Measurements from ENCODE around the gene CTSZ. TPM values are rescaled to one million over a fixed set of nuclear protein-coding genes. Genes with fewer than 3 reads are reported as not detected.
A peak's percentile ranks its signal among the peaks of the same experiment; 100 is the strongest.
"Not testable (repeated sequence)": the region's sequence is repeated elsewhere in the genome, so short reads cannot be mapped to it uniquely, and the experiment has no call there.

CTSZ gene
- 250 and 566 TPM in 2 replicates for total RNA-seq

DNA sequence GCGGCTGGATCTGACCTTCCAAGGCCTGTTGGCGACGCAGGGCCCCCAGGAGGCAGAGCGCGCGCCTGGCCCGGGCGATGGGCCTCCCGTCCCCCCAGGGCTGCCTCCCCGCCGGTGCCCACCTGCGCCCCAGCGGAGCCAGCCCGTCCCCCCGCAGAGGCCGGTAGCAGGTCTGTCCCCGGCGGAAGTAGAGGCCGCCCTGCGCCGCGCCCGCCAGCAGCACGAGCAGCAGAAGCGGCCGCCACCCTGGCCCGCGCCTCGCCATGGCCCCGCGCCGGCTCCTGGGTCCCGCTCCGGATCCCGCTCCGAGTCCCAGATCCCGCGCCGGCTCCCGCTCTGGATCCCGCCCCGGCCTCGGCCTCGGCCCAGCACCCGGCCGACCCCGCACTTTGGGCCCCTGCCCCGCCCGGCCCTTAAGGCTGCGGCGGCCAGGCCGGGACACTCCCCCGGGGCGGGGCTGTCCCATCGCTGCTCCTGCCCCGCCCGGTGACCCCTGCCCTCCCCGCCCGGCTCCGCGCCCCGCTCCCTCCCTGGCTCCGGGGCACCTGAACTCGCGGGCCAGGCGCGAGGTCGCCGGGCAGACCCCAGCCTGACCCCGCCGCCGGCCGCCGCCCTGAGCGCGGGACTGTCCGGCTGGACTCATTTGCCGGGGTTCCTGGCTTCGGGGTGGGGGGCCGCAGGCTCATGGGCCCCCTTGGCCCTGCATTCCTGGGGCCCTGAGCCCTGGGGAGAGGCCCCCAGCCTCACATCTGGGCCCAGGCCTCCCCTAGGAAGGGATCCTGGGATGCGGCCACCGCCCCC is at the start of gene CTSZ:
Gene CTSZ (minus strand): TSS at position 391 of the 801 bp plus-strand sequence. CDS start 126 bp downstream, at position 265.
- DNase-seq, result peak; percentile 55

DNA sequence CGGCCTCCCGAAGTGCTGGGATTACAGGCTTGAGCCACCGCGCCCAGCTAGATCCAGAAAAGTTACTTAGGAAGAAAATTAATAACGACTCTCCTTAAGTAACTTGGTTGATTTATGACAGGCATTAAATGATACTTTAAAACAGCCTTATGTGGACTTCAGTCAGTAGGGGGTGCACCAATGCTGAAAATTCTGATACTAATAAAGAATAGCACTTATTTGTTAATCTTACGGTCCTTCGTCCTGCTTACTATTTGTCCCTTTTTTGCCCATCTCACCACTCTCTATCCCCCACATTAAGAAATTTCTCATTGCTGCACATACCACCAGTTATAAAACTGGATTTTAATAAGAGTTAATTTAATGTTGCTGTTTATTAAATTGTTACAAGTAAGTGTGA is 48.2 kb upstream of the CTSZ start:
- DNase-seq, result peak; percentile 65

DNA sequence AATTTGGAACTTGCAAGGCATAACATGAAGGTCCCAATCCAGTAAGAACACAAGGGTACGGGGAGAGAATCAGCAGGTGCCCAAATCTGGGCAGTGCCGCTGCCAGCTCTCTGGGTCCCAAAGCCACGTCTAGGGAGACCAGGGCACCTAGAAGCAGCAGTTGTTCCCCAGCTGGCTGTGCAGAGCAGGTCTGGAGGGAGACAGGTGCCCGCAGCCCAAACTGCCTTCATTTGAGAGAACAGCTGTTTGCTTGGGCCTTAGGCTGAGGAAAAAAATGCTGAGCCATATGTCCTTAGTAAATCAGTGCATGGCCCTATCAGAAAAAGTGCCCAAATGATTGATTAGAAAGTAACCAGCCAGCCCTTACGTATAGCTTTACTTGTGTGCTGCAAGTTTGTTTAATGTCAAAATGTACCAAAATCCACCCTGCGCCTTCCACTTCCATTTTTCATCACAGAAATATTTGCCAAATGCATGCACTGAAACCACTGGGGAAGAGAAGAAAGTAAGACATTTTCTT is 44.7 kb upstream of the CTSZ start:
- no peak for DNase-seq

DNA sequence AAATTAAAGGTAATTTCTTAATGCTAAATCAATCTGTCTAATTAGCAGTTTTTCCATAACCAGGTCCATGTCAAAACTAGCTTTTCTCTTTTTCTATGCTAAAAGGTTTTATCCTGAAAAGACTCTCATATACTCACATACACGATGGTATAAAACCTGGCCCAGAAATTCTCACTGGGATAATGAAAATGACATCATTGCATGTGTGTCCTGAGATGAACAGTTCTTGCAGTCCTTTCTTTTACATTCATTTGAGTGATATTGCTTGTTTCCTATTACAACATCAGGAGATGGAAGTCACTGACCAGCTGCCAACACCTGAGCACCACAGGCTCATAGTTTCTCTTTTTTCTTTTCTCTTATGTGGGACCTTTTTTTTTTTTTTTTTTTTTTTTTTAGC is 43.4 kb upstream of the CTSZ start:
- no peak for DNase-seq

DNA sequence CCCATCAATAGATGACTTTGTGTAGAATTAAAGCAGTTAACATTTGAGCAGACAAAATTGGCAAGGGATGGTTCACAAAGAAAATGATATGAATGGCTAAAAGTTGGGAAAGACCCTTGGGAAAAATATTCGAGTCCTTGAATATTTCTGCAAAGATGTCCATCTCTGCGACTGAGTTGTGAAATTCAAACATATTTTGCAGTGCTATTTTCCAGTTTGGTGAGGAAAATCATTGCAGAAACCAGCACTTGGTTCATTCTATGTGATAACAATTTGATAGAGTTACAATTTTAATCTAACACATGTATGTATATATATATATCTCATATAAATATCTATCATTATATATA is 41.6 kb upstream of the CTSZ start:
- DNase-seq, result no peak

DNA sequence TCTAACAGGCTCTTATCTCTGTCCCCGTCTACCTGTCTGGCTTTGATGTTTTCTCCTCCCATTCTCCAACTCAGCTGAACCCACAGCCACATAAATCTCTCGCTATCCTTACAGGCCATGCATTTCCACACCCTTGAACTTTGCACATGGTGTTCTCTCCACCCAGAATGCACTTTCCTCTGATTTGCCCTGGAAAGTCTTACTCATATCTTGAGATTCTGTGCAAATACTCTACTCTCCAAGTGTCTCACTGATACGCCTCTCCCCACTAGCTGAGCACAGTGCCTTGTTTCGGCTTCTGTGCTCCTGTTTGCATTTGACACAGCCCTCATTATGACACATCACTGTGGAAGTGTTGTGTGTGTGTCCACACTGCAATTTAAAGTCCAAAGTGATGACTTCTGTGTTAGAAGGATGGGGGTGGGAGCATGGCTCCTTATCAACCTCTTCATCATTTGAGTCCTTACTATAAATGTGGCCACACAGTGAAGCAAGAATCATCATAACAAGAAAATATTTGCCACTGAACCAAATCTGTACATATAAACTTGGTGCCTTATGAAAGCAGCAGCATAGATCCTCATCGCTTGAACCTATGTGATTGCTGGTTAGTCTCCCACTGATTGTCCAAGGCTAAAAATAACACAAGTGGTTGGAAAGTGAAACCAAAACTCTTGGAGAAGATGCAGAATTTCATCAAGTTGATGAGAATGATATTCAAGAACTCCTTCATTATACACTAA is 41.1 kb upstream of the CTSZ start:
- no peak for DNase-seq

DNA sequence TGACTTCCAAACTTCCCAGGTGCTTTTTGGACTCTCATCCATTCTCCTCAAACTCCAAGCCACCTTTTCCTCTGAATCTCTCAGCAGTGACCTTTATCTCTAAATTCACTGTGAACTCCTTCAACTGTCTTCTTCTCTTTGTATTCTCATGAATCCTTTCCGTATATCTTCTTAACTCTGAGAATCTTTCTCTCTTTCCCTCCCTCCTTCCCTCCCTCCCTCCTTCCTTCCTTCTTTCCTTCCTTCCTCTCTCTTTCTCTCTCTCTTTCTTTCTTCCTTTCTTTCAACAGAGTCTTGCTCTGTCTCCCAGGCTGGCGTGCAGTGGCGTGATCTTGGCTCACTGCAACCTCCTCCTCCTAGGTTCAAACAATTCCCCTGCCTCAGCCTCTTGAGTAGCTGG is 39.8 kb upstream of the CTSZ start:
- no peak for DNase-seq

DNA sequence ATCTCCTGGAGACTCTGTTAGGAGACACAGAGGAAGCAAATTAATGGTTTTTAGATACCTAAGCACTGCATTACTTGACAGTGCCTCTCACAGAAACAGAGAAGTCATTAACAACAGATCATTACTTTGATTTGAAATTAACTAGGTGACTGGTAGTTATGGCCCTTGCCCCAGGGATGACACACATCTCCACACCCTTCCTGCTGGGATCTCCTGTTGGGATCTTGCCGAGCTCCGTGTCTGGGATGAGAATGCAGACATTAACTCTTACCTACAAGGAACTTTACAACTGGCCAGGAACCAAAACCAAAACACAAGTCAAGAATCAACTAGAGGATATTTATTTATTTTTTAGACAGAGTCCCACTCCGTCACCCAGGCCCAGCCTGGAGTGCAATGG is 37.7 kb upstream of the CTSZ start:
- no peak for DNase-seq

DNA sequence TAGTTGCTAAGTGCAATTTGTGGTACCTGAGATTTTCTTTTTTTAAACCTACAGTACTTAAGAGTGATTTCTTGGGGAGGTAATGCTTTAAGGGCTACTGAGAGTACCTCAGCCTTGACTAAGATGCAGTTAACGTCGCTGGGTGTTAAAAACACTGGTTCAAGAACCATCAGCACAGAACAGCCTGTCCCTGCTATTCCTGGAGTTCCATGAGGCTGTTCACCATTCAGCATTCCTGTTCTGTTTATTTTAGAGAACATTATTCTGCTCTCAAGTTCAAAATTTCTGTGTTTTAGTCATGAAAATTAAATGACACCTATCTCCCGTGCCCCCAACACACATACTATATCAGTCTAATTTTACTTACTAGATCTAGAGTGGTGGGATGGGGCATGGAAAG is 37.2 kb upstream of the CTSZ start:
- DNase-seq, result no peak

DNA sequence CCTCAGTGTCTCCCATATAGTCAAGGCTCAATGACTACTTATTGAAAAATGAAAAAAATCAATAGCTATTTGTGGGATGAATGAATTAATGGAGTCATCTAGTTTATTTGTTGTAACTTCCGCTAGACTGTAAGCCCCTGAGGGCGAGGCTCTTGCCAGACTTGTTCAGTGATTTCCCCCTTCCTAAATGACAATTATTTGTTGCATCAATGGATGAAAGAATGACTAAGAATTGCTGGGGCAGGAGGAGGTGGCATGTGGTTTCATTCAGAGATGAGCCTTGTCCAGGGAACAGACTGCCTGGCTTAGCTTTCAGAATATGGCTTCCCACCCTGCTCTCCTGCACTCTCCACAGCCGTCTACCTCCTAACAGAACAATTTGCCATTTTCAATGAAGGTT is 36.6 kb upstream of the CTSZ start:
- DNase-seq, result no peak

DNA sequence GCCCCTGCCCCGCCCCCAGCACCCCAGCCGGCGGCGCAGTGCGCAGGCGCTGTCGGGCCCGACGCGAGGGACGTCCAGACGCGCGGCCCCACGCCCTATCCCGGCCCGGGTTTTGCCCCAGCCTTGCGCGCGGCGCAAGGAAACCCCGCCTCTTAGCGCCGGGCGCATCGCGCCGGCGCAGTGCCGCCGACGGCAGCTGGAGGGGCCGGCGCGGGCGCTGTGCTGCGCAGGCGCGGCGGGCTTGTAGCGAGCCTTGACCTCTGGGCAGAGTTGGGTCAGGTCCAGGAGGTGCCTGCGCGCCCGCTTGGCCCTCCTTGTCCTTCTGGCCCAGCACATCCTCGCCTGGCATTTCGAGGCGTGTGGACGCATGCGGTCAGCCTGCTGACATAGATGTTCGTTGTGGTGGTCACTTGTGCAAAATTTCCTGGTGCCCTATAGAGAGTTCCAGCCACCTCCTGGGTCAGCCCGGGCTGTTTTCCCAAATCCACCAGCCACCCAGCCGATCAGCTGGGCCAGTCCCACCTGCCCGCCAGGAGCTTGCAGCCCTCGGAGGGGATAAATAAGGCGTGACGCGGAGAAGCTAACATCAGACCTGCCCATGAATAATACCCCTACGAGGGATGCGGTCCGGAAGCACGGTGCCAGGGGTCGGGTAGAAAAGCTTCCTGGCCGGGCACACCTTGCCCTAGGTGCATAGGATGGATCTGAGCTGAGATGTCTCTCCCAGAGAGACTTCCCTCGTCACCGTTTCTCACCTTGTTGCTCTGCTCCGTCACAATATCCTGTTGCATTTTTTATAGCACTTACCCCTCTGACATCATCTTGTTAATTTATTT is 36.0 kb upstream of the CTSZ start:
- DNase-seq, result peak; percentile 96

DNA sequence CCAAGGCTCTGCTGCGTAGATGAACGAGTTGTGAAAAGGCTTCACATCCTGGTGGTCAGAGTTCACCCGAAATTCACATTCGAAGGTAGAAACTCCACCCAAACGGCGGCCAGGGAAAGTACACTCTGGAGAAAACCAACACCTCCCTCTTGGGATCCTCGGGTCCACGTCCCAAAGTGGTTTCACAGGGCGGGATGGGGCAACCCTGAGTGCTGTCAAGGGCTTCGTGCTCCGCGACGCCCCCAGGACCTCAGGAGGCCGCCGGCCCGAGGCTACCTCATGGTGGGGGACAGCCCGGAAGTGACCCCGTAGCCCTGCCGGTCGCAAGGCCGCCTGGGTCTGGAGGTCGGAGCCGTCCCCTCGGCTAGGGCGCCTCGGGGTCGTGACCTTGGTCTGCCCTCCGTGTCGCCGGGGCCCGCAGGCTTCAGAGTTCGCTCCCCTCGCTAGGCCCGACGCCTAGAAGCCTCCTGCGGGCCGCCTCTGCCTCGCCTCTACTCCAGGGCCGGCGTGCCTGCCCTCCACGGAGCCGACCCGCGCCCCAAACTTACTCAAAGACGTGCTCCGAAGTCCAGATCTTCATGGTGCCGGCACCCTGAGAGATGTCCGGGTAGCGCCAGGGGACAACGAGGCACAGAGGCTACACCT is 35.2 kb upstream of the CTSZ start, which contains the start of gene PRELID3B:
Gene PRELID3B (minus strand): TSS at position 636 of the 645 bp plus-strand sequence. CDS start 56 bp downstream, at position 580.
- DNase-seq, result peak; percentile 40

DNA sequence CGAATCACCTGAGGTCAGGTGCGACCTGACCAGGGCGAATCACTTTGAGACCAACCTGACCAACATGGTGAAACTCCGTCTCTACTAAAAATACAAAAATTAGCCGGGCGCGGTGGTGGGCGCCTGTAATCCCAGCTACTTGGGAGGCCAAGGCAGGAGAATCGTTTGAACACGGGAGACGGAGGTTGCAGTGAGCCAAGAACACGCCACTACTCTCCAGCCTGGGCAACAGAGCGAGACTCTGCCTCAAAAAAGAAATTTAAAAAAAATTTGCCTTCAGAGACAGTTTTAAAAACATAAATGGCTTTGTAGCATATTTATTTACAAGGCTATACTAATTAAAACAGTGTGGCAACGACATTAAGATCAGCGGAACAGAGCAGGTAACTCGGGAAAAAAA is 34.4 kb upstream of the CTSZ start:
- DNase-seq, result not testable (repeated sequence)

DNA sequence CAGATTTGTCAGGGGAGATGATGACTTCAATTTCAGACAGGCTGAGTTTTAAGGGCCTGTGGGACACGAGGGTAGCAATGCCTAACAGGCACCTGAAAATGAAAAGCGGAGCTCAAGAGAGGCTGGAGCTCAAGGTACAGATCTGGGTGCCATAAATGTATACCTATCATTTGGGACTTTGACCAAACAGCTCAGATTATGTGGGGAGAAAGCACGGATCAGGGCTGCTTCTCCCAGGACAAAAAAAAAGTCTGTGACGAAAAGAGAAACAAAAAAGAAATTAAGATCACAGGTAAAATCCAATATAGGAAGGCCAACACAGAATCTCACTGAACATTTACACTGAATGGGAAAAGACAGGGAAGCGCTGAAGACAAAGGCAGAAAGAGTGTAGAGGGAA is 33.6 kb upstream of the CTSZ start:
- DNase-seq, result no peak

DNA sequence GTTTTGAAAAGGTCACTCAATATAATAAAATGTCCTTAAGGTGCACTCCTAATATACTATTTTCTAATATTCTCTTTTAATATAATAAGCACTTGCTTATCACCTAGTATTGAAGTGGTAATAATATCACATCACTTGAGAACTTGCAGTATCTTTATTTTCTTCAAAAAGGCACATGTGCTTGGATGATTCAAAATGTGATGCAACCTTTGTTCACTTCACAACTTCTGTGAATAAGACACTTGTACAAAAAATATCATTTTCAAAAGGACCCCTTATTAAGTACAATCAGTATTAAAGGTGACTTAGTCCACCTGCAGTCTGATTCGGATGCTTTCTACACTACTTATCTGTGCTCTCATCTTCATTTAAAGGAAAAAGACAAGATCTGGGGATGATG is 32.2 kb upstream of the CTSZ start:
- DNase-seq, result no peak

DNA sequence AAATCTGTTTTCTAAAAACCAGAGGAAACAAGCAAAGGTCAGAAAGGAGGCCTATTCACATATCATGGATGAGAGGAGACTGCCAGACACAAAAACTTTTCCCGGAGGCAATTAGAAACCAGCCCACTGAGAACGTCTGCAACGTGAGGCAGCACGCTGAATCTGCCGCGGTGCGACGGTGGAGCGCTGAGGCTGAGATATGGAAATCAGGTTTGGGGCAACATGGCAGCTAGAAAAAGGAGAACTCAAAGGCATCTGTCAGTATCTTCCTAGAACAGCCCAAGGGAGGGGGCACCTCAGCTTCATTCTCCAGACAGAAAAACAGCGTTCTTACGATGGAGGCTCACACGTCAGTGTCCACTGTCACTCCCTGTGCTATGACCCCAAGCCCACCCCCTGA is 30.3 kb upstream of the CTSZ start:
- no peak for DNase-seq

DNA sequence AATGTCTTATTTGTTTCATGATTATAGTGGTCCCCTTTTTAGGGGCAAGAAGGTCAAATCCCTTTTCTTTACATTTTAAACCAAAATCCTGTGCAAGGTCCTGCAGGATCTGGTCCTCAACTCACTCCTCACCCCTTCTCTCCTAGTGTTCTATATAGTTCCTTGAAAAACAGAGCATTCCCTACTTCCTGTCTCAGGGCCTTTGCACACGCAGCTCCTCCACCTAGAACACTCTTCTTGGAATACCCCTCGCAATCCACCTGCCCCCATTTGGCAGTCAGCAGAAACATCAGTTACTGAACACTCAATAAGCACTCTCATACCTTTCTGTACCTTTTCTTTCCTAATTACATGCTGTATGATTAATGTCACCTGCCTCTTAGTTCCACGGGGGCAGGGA is 28.3 kb upstream of the CTSZ start:
- DNase-seq, result no peak

DNA sequence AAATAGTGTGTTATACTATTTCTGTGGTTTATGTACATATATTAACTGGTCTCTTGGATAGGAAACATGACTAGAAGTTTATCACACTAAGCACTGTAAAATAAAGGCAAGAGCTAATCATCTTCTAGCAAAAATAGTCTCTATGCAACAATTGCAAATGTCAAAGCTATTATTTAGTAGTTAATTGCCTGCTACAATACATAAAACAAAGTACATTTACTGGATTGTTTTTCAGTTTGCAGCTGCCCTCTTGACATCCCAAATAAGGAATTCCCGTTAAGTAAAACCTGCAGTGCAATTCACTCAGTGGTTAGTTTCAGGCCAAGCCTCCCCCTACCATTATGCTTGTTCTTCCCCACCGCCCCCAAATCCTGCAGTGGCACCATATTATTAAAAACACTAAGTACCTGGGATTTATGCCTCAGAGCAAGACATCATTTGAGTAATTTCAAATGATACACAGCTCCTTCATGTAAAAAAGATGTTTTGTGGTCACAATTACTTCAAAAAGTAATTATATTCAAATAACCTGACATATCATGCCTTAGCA is 26.6 kb upstream of the CTSZ start:
- no peak for DNase-seq

DNA sequence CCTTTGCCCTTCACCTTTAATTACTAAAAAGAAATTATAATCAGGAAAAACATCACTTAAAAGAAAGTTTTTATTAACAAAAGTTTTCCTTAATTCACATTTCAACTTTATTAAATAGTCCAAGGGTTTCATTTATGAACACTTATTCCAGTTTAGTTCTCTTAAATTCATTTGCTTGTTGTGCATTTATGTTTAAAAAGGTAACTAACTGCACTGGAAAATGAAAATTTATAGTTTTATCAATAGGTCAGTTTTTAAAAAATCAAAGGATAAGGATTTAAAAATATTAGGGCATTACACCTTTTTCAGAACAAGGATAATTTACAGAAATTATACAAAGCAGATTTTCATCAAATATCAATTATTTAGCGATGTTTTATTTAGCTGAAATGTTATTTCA is 26.0 kb upstream of the CTSZ start:
- DNase-seq, result no peak

DNA sequence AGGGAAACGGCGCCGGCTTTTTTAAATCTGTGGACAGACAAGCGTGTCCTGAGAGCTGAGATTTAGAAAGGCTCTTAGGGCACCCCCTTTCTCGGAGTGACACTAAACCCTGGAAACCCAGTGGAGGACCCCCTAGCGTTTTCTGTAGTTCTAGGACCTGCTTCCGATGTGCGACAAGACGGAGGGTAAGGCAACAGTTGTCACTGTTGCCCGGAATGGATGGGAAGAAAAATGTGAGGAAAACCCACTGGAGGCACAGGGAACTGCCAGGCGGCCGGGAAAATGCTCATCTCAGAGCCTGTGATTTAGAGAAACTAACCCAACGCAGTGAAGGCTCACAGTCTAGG is 25.6 kb upstream of the CTSZ start:
- DNase-seq, result peak; percentile 60

DNA sequence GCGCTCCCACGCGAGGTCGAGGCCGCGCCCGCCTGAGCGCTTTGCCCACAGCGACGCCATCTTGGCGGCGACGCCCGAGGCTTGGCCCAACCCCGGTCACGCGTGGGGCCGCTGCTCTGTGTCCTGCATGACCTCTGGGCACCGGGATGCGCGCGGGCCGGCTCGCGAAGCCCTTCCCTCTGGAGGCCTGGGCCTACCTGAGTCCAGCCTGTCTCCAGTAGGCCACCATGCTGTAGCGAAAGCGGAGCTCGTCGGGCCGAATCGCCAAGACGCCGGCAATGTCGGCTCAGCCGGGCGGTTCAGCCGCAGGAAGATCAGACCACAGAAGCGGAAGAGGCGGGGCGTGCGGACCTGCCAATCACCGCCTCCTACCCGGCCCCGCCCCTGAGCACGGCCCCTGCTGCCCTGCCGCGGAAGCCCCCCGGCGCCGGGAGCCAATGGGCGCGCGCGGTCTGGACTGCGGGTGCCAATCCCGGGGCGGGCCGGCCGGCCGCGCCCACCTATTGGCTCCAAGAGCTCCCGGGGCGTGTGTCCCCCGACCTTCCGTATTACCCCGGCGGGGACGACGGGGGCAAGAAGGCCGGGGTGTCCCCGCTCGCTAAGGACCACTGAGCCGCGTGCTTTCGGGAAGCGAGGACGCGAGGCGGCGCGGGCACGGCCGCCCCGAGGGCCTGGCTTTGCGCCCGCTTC is 25.1 kb upstream of the CTSZ start, which contains the start of gene ATP5F1E:
Gene ATP5F1E (minus strand): TSS at position 313 of the 690 bp plus-strand sequence. CDS start 84 bp downstream, at position 229.
- DNase-seq, result peak; percentile 97

All from dermis blood vessel endothelial cell (primary cell).